Left kidney (tissue), 2 donors: ENCODE measurements around the gene TMEM37. TPM values are rescaled to one million over a fixed set of nuclear protein-coding genes. Genes with fewer than 3 reads are reported as not detected.

Experiments used
- DNase-seq: peaks from one replicate; pipeline ENCODE4 v3.0.0-alpha.2; 2013
- polyA plus RNA-seq: library from polyadenylated mRNA; unstranded; fragments of 120-200 nt; gene quantifications from one replicate; pipeline ENCODE4 v1.2.1, GENCODE V29; 2013; ENCODE audit not compliant: insufficient read length

TMEM37 gene
- polyA plus RNA-seq, 1 donor = 54.8 TPM

DNA sequence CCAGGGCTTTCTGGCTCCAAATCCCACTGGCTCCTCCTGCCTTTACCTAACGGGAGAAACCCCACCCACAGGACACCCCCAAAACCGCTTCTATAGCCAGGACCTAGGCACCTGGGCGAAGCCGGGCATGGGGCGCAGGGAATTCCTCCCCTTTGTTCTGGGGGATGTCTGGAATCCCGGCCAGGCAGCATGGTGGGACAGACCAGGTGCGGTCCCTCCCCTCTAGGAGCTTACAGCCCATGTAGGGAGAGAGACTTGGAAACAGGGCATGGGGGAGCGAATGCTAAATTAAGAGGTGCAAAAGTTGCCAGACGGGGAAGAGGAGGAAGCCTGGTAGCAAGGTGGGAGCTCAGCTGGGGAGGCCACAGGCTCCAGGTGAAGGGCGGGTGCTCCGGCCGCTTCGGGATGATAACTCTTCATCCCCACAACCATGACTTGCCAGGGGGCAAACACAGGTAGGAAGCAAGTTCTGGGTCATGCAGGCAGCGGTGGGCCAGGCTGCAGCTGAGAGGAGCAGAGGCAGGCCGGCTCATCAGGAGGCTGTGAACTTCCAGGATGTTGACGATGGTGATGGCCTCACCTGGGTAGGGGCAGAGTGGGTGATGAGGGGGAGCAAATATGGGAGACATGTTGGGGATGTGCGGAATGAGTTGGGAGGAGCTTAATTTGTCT lies 1.3 kb downstream of the TMEM37 start:
- no peak for DNase-seq

GRCh38 chr2:119433636-119434327 lies 2.1 kb downstream of the TMEM37 start:
- DNase-seq = no peak

DNA sequence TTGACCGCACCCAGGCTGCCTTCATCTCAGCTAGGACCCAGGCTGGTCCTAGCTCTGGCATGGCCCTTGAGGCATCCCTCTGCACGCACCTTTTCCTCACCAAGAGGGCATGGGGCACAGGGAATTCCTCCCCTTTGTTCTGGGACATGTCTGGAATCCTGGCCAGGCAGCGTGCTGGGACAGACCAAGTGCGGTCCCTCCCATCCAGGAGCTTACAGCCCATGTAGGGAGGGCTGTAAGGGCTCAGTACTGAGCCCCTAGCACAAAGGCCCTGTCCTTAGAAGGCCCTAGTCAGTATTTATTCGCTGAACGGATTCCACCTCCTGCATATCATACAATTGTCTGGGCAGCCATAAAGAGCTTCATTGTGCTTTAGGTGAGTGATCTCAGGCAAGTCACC lies 3.0 kb downstream of the TMEM37 start:
- DNase-seq = no peak

DNA sequence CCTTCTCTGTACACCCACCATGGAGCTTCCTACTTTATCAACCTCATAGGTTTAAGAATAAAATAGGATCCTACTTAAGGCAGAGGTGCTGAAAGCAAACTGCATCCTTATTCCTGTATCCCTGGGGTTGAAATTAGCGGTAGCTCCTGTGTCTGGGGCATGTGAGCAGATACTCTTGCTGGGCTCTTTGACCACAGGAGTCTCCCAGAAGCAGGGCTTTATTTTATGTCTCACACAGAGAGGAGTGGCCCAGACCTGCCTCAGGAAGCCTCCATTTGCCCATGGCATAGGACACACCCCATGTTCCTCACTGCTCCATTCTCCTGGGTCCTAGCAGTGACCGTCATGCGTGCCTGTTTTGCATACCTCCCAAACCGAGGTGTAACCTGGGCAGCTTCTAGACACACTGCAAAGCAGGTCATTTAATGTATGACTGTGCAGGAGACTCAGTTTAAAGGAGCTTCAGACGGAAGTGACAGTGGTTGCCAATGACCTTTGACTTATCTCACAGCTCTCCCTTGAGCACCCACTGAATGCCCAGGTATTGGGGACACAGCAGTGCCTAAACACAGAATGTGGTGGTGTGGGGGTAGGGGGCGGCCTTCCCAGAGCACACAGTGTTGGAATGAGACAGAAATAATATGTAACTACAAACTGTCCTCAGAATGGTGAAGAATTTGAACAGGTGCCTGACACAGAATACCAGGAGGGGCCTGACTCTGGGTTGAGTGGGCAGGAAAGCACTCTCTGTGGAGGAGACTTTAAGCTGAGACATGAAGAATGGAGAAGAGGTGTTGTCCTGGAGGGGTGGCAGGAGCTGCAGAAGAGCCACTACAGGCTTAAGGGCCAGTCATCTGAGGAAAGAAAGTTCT lies 3.7 kb downstream of the TMEM37 start:
- DNase-seq = no peak

GRCh38 chr2:119435953-119436297 lies 4.3 kb downstream of the TMEM37 start:
- DNase-seq = no peak

GRCh38 chr2:119436993-119437772 lies 5.5 kb downstream of the TMEM37 start:
- no peak for DNase-seq

DNA sequence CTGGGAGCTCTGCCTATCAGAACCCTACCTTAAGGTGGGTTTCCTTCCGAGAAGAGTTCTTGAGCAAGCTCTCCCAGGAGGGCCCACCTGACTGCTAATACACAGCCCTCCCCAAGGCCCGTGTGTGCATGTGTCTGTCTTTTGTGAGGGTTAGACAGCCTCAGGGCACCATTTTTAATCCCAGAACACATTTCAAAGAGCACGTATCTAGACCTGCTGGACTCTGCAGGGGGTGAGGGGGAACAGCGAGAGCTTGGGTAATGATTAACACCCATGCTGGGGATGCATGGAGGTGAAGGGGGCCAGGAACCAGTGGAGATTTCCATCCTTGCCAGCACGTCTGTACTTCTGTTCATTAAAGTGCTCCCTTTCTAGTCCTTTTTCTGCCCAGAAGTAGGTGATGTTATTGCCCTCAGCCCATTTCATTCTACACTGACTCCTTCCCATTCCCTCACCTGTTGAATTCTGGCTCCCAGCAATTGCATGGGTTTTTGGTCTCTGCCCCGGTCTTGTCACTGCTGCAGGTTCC lies 6.5 kb downstream of the TMEM37 start:
- DNase-seq = no peak

- no peak for DNase-seq
These were observed 7.2 kb downstream of the TMEM37 start for GRCh38 chr2:119438726-119439284.

DNA sequence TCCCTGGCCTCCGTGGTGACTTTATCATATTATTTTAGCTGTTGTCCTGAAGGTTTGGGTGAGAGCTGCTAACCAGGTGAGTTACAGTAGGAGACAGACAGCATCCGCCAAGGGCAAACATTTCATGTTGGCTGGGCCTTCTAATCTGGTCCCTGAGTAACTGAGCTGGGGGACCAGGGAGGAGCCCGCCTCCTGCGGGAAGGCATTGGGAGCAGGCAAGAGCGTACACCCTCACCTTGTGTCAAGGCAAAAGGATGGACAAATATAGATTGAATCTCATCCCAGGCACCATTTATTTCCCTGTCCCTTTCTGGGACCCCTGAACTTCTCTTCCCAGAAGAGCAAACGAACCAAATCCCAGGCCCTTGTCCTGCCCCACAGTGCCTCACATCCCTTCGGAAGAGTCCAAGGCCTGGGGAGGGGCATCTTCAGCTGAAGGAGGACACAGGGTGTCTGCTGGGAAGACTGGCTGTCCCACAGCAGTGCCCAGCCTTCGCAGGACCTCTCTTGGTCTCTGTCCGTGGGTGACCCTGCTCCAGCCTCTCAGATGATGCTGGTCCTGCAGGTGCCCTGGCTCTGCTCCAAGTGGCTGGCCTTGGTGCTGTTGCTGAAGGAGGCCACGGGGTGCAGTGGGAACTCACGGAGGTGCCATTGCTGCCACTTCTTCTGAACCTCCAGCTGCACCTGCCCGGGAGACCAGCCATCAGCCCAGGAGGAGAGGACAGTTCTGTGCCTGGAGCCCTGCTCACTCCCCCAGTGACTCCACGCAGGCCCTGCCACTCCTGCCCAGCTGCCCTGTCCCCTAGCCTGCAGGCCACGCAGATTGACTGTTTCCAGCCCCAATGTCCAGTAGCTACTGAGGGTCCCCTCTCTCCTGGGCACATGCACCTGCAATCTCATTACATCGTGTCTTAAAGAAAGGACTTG lies 8.2 kb downstream of the TMEM37 start:
- no peak for DNase-seq

GRCh38 chr2:119440501-119440870 lies 8.8 kb downstream of the TMEM37 start:
- DNase-seq = no peak

GRCh38 chr2:119440873-119441272 lies 9.2 kb downstream of the TMEM37 start:
- DNase-seq = no peak

GRCh38 chr2:119441376-119442225 lies 9.9 kb downstream of the TMEM37 start:
- no peak for DNase-seq

DNA sequence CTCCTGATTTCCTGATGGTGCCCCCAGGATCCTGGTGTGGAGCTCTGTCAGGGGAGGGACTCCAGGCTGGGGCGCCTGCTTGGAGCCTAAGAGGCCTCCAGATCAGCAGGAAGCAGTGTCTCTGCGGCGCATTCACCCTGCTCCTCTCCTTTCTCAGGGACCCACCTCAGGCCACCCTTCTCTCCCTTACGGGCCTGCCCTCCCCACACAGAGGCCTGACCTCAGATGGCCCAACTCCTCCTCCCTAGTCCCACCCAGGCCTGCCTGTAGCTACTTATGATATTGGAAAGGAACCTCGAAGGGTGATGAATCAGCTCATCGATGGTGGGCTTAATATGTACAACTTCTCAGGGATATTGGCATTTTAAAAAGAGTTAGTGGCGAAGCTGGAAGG lies 10.6 kb downstream of the TMEM37 start:
- DNase-seq = no peak

- no peak for DNase-seq
These were observed 11.2 kb downstream of the TMEM37 start for GRCh38 chr2:119442850-119443249.

DNA sequence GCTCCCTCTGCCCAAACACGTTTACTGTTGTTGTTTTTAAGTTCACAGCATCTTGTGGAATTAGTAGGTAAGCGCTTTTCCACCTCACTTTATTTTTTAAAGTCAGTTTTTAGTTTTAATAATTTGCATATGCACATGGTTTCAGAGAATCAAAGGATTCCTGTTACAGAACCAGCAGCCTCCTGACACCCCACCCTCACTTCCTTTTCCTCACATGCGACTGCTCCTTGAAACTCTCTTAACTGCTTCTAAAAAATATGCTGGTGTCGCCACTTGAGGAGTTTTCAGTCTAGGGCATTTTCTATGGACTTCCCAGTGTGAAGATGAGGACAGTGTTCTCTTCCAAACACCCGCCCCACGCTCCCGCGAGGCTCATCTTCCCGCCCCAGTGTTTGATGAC lies 14.4 kb downstream of the TMEM37 start:
- DNase-seq = no peak

GRCh38 chr2:119448427-119449141 lies 16.9 kb downstream of the TMEM37 start:
- DNase-seq = no peak

DNA sequence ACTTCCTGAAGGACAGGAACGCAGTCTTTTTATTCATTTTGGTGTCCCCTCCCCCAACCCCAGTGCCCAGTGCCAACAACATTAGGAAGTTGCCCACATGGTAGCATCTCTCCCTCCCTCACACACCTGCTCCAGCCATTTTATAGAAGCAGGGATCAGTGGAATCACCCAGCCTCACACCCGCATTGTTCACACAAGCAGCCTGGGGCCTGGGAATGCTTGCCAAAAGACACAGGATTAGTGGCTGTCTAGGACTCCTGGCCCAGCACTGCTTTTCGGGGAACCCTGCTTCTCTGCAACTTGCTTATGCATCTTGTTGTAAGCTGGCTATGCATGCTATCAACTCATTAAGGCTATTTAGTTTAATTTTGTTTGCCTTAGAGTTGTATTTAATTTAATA lies 17.9 kb downstream of the TMEM37 start:
- no peak for DNase-seq

GRCh38 chr2:119451336-119452050 lies 19.8 kb downstream of the TMEM37 start:
- DNase-seq = no peak
